ENCODE data around the gene CDC42SE1.
"Not testable (repeated sequence)": the region's sequence is repeated elsewhere in the genome, so short reads cannot be mapped to it uniquely, and the experiment has no call there.

The CDC42SE1 gene

GRCh38 chr1:151104630-151105029 lies 45.2 kb upstream of the CDC42SE1 start:
- TF ChIP-seq EZH2 (IDR thresholded peaks at IDR 0.05; ENCODE audit: borderline replicate concordance, low read length) = no peak
- no peak for TF ChIP-seq CTCF (IDR thresholded peaks at IDR 0.05; ENCODE audit: low read length)
- H3K9me3 ChIP-seq (ENCODE audit: low read length) = no peaks in the 10 kb centered on the region

GRCh38 chr1:151098126-151098525 lies 38.7 kb upstream of the CDC42SE1 start:
- no peaks in the 10 kb centered on the region for H3K9me3 ChIP-seq (ENCODE audit: low read length)
- no peak overlapping the region for H3K4me2 ChIP-seq (ENCODE audit: low read length)
- no peaks in the 10 kb centered on the region for H3K9me2 ChIP-seq (ENCODE audit: low read depth, low read length)
- no peak overlapping the region for H3K4me3 ChIP-seq (ENCODE audit: low read depth, low read length, poor library complexity, severe bottlenecking)
- no peaks in the 10 kb centered on the region for H3F3A ChIP-seq (ENCODE audit: insufficient read depth, low read length)
- H3K27ac ChIP-seq (ENCODE audit: low read depth, low read length, poor library complexity, severe bottlenecking) = no peak overlapping the region
- TF ChIP-seq EZH2 (IDR thresholded peaks at IDR 0.05; ENCODE audit: borderline replicate concordance, low read length) (no peak), CTCF (IDR thresholded peaks at IDR 0.05; ENCODE audit: low read length) (no peak)
- no peaks in the 10 kb centered on the region for H3K4me1 ChIP-seq (ENCODE audit: insufficient read depth, low read length, severe bottlenecking)
- H3K79me2 ChIP-seq (ENCODE audit: insufficient read depth, low read length) = no peaks in the 10 kb centered on the region
- H4K20me1 ChIP-seq (ENCODE audit: insufficient read depth, low read length) = no peaks in the 10 kb centered on the region
- no peaks in the 10 kb centered on the region for H3K27me3 ChIP-seq (ENCODE audit: insufficient read depth, low read length)
- H3K36me3 ChIP-seq (ENCODE audit: insufficient read depth, low read length) = no peaks in the 10 kb centered on the region
- no peak overlapping the region for H3K9ac ChIP-seq (ENCODE audit: low read length)
- no peak overlapping the region for H2AFZ ChIP-seq (ENCODE audit: low read length)

More at GRCh38 chr1:151104630-151105029, 45.2 kb upstream of the CDC42SE1 start:
- H3K4me1 ChIP-seq (ENCODE audit: insufficient read depth, low read length, severe bottlenecking) = no peaks in the 10 kb centered on the region
- H2AFZ ChIP-seq (ENCODE audit: low read length) = no peak overlapping the region
- no peak overlapping the region for H3K4me2 ChIP-seq (ENCODE audit: low read length)
- no peaks in the 10 kb centered on the region for H3K27me3 ChIP-seq (ENCODE audit: insufficient read depth, low read length)
- H4K20me1 ChIP-seq (ENCODE audit: insufficient read depth, low read length) = no peaks in the 10 kb centered on the region
- no peak overlapping the region for H3K9ac ChIP-seq (ENCODE audit: low read length)
- H3K36me3 ChIP-seq (ENCODE audit: insufficient read depth, low read length) = no peaks in the 10 kb centered on the region
- H3K79me2 ChIP-seq (ENCODE audit: insufficient read depth, low read length) = no peaks in the 10 kb centered on the region
- H3K9me2 ChIP-seq (ENCODE audit: low read depth, low read length) = no peaks in the 10 kb centered on the region
- H3K27ac ChIP-seq (ENCODE audit: low read depth, low read length, poor library complexity, severe bottlenecking) = no peak overlapping the region
- no peaks in the 10 kb centered on the region for H3F3A ChIP-seq (ENCODE audit: insufficient read depth, low read length)
- H3K4me3 ChIP-seq (ENCODE audit: low read depth, low read length, poor library complexity, severe bottlenecking) = no peak overlapping the region

- H3K9me2 ChIP-seq (ENCODE audit: low read depth, low read length); H3K9me3 ChIP-seq (ENCODE audit: low read length); H3K4me2 ChIP-seq (ENCODE audit: low read length); H3K27ac ChIP-seq (ENCODE audit: low read depth, low read length, poor library complexity, severe bottlenecking); H3K36me3 ChIP-seq (ENCODE audit: insufficient read depth, low read length); H3K4me3 ChIP-seq (ENCODE audit: low read depth, low read length, poor library complexity, severe bottlenecking); H3K9ac ChIP-seq (ENCODE audit: low read length); H3K79me2 ChIP-seq (ENCODE audit: insufficient read depth, low read length); H2AFZ ChIP-seq (ENCODE audit: low read length); H4K20me1 ChIP-seq (ENCODE audit: insufficient read depth, low read length); H3K4me1 ChIP-seq (ENCODE audit: insufficient read depth, low read length, severe bottlenecking); H3F3A ChIP-seq (ENCODE audit: insufficient read depth, low read length); H3K27me3 ChIP-seq (ENCODE audit: insufficient read depth, low read length): not testable (repeated sequence)
These were observed 38.0 kb upstream of the CDC42SE1 start for GRCh38 chr1:151097426-151097825.

GRCh38 chr1:151085953-151086559 lies 26.6 kb upstream of the CDC42SE1 start:
- no peaks in the 10 kb centered on the region for H3F3A ChIP-seq (ENCODE audit: insufficient read depth, low read length)

More at GRCh38 chr1:151085953-151086559, 26.6 kb upstream of the CDC42SE1 start:
- no peaks in the 10 kb centered on the region for H4K20me1 ChIP-seq (ENCODE audit: insufficient read depth, low read length)
- H3K9me2 ChIP-seq (ENCODE audit: low read depth, low read length) = no peaks in the 10 kb centered on the region
- TF ChIP-seq CTCF (IDR thresholded peaks at IDR 0.05; ENCODE audit: low read length) (no peak), EZH2 (IDR thresholded peaks at IDR 0.05; ENCODE audit: borderline replicate concordance, low read length) (no peak)
- no peaks in the 10 kb centered on the region for H3K79me2 ChIP-seq (ENCODE audit: insufficient read depth, low read length)
- no peak overlapping the region for H3K9ac ChIP-seq (ENCODE audit: low read length)
- no peak overlapping the region for H3K27ac ChIP-seq (ENCODE audit: low read depth, low read length, poor library complexity, severe bottlenecking)
- no peak overlapping the region for H3K4me2 ChIP-seq (ENCODE audit: low read length)
- H3K9me3 ChIP-seq (ENCODE audit: low read length) = no peaks in the 10 kb centered on the region
- H3K4me1 ChIP-seq (ENCODE audit: insufficient read depth, low read length, severe bottlenecking) = no peaks in the 10 kb centered on the region
- H2AFZ ChIP-seq (ENCODE audit: low read length) = no peak overlapping the region
- no peaks in the 10 kb centered on the region for H3K27me3 ChIP-seq (ENCODE audit: insufficient read depth, low read length)
- H3K4me3 ChIP-seq (ENCODE audit: low read depth, low read length, poor library complexity, severe bottlenecking) = no peak overlapping the region
- no peaks in the 10 kb centered on the region for H3K36me3 ChIP-seq (ENCODE audit: insufficient read depth, low read length)
